Mucosa of stomach (tissue), 1 donor: Measurements from ENCODE around the gene RNASEH1.
"Not testable (repeated sequence)": the region's sequence is repeated elsewhere in the genome, so short reads cannot be mapped to it uniquely, and the experiment has no call there.

Experiments
- H3K27me3 ChIP-seq: one replicate; pipeline ENCODE4 v1.7.0; 2013; ENCODE audit warnings: mild to moderate bottlenecking, low read length; ENCODE audit not compliant: control insufficient read depth, insufficient read depth
- H3K36me3 ChIP-seq: one replicate; pipeline ENCODE4 v1.7.0; 2013; ENCODE audit warnings: low read length; ENCODE audit not compliant: control insufficient read depth, insufficient read depth
- H3K4me1 ChIP-seq: one replicate; pipeline ENCODE4 v1.7.0; 2013; ENCODE audit warnings: mild to moderate bottlenecking, low read length; ENCODE audit not compliant: control insufficient read depth, insufficient read depth
- H3K4me3 ChIP-seq: one replicate; pipeline ENCODE4 v1.7.0; 2013; ENCODE audit warnings: low read length
- H3K9ac ChIP-seq: one replicate; pipeline ENCODE4 v1.7.0; 2013; ENCODE audit warnings: mild to moderate bottlenecking, low read length, moderate library complexity
- H3K9me3 ChIP-seq: one replicate; pipeline ENCODE4 v1.7.0; 2013; ENCODE audit warnings: mild to moderate bottlenecking, low read length, moderate library complexity; ENCODE audit not compliant: control insufficient read depth
- donor health status: Pancreatic carcinoma.

Gene RNASEH1

DNA sequence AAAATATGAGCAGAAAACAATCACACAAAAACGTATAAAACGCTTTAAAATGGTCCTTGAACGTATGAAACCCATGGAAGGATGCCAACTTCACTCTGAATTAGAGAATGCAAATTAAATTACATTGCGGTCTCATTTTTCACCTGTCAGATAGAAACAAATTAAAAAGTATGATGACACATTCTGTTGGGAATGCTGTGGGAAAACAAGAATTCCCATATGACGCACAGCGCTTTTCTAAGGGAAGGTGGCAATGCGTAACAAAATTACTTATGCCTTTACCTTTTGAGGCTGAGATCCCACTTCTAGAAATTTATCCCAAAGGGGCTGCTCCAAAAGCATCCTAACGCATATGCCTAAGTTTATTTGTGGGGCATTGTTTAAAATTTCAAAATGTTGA lies 13.2 kb upstream of the RNASEH1 start:
- H3K36me3 ChIP-seq, result no peaks in the 10 kb centered on the region
- peaks cover under 1% of the 10 kb centered on the region for H3K4me1 ChIP-seq

DNA sequence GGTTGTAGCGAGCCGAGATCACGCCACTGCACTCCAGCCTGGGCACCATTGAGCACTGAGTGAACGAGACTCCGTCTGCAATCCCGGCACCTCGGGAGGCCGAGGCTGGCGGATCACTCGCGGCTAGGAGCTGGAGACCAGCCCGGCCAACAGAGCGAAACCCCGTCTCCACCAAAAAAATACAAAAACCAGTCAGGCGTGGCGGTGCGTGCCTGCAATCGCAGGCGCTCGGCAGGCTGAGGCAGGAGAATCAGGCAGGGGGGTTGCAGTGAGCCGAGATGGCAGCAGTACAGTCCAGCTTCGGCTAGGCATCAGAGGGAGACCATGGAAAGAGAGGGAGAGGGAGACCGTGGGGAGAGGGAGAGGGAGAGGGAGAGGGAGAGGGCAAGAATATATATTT lies 11.5 kb upstream of the RNASEH1 start:
- H3K4me1 ChIP-seq, H3K9ac ChIP-seq, H3K27me3 ChIP-seq, H3K9me3 ChIP-seq, H3K4me3 ChIP-seq, H3K36me3 ChIP-seq: not testable (repeated sequence)

More for the DNA sequence above, 13.2 kb upstream of the RNASEH1 start:
- Histone ChIP-seq H3K27me3 (no peaks in the 10 kb centered on the region), H3K4me3 (no peak overlapping the region), H3K9ac (no peak overlapping the region), H3K9me3 (no peaks in the 10 kb centered on the region)

DNA sequence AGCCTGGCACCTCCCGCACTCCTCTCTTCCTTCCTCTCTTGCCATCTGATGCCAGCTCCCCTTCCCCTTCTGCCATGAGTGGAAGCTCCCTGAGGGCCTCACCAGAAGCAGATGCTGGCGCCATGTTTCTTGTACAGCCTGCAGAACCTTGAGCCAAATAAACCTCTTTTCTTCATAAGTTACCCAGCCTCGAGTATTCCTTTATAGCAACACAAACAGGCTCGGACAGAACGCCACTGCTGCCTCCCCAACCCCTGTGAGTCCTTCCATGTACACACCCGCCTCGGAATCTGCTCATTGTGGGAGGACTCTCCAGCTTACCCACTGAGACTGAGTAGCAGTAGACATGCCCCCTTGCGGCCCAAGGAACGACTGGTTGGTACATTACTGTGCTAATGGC lies 8.7 kb upstream of the RNASEH1 start:
- no peaks in the 10 kb centered on the region for H3K36me3 ChIP-seq
- H3K4me1 ChIP-seq, result no peaks in the 10 kb centered on the region
- H3K27me3 ChIP-seq, result no peaks in the 10 kb centered on the region
- no peak overlapping the region for H3K4me3 ChIP-seq
- no peaks in the 10 kb centered on the region for H3K9me3 ChIP-seq
- H3K9ac ChIP-seq, result no peak overlapping the region

GRCh38 chr2:3565117-3565516 lies 7.0 kb upstream of the RNASEH1 start:
- H3K4me3 ChIP-seq, result no peak overlapping the region
- H3K9ac ChIP-seq, result no peak overlapping the region
- no peaks in the 10 kb centered on the region for H3K27me3 ChIP-seq
- H3K36me3 ChIP-seq, result no peaks in the 10 kb centered on the region
- H3K4me1 ChIP-seq, result no peaks in the 10 kb centered on the region
- no peaks in the 10 kb centered on the region for H3K9me3 ChIP-seq

DNA sequence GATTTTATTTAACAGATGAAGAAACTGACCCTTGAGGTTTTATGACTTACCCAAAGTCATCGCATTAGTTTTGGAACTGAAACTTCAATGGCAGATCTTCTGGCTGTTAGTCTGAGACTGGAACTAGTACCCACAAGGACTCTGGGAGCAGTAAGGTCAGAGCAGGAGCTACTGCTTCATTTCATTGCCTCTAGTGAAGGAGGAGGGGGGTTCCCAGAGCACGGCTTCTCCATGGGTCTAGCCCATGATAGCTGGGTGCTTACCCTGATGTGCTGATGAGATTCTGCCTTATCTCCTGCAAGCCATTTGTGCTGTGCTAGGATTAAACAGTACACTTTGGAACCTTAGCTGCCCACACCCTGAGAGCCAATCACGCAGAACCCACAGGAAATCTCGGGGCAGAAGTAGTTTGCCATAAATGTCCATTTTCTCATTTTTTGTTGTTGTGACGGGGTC lies 5.4 kb upstream of the RNASEH1 start:
- Histone ChIP-seq H3K4me1 (no peaks in the 10 kb centered on the region), H3K4me3 (no peak overlapping the region), H3K27me3 (no peaks in the 10 kb centered on the region), H3K36me3 (no peaks in the 10 kb centered on the region), H3K9me3 (no peaks in the 10 kb centered on the region), H3K9ac (no peak overlapping the region)

DNA sequence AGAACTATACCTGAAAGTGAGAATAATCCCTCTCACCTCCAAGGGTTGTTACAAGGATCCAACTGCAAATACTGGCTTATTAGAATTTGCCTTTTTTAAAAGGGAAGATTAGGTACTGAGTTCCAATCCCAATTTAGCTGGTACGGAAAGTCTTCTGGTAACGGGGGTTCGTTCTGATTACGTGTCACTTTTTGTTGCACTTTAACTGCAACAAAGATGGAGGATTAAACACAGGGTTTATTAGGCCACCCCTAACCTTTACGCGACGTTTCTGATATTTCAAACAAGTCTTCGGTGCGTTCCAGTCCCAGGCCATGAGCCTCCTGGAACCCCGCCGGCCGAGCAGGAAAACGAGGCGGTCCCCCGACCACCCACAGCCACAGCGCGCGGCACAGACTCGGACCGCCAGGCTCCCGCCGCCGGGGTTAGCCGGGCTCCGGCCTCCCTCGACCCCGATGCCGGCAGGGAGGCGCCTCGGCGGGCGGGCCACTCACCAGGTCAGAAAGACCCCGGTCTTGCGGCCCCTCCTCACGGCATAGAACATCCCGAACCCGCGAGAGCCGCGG lies 411 bp downstream of the RNASEH1 start:
- Histone ChIP-seq H3K4me3 (peak overlapping the region; percentile 43), H3K9ac (peak overlapping the region; percentile 86), H3K27me3 (no peaks in the 10 kb centered on the region), H3K9me3 (no peaks in the 10 kb centered on the region), H3K36me3 (peaks cover 6% of the 10 kb centered on the region), H3K4me1 (peaks cover 6% of the 10 kb centered on the region)

DNA sequence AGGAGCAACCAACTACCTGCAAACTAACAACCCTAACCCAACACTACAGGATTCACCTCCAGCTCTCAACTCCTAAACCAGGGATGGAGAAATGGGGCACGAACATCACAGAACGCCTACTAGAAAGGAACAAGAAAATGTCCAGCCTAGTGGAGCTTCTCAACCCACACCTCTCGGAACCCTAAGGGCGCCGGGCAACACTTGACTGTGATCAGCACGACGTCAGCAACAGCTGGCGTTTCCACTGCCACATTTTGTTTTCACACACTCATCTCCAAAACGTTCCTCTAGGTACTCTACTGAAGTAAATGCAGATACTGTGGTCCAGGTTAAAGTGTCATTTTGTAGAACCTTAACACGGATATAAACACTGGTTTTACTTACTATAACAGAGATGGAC lies 4.2 kb downstream of the RNASEH1 start:
- no peak overlapping the region for H3K4me3 ChIP-seq
- no peaks in the 10 kb centered on the region for H3K27me3 ChIP-seq
- H3K9me3 ChIP-seq, result no peaks in the 10 kb centered on the region
- H3K36me3 ChIP-seq, result peaks cover 11% of the 10 kb centered on the region
- H3K4me1 ChIP-seq, result peaks cover 6% of the 10 kb centered on the region
- no peak overlapping the region for H3K9ac ChIP-seq

GRCh38 chr2:3547915-3548314 lies 10.2 kb downstream of the RNASEH1 start:
- H3K9ac ChIP-seq, result no peak overlapping the region
- H3K9me3 ChIP-seq, result no peaks in the 10 kb centered on the region
- no peaks in the 10 kb centered on the region for H3K27me3 ChIP-seq
- no peak overlapping the region for H3K4me3 ChIP-seq
- H3K36me3 ChIP-seq, result peaks cover 10% of the 10 kb centered on the region
- H3K4me1 ChIP-seq, result no peaks in the 10 kb centered on the region

- H3K36me3 ChIP-seq, result peaks cover 10% of the 10 kb centered on the region
- H3K4me3 ChIP-seq, result no peak overlapping the region
- H3K27me3 ChIP-seq, result no peaks in the 10 kb centered on the region
- H3K9ac ChIP-seq, result no peak overlapping the region
- no peaks in the 10 kb centered on the region for H3K4me1 ChIP-seq
- H3K9me3 ChIP-seq, result no peaks in the 10 kb centered on the region
Observed at GRCh38 chr2:3545788-3546478, 12.2 kb downstream of the RNASEH1 start.

DNA sequence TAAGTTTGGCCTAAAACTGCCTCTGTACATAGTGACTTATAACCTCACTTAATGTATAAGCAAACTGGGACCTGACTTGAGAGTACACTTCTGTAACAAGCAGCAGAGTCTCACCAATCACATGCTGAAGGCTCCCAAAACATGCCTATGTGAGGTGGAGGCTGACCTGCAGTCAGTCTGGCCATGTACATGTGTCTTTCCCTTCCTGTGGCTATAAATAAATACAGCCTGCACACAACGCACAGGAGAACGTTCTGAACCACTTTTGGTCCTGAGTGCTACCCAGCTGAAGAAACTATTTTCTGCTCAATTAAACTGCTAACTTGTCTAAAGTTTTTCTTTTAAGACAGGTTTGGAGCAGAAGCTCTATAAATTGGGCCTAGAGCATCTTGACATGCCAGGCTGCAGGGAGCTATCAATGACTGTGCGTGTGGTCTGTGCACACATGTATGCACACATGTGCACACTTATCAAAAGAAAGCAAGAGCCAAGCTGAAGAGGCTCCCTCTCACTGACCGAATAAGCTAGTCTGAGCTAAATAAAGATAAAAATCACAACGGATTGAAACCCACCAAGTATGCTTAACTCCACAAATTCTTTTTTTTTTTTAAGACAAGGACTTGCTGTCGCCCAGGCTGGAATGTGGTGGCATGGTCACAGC lies 15.0 kb downstream of the RNASEH1 start:
- no peak overlapping the region for H3K4me3 ChIP-seq
- H3K9ac ChIP-seq, result no peak overlapping the region
- H3K4me1 ChIP-seq, result no peaks in the 10 kb centered on the region
- no peaks in the 10 kb centered on the region for H3K27me3 ChIP-seq
- H3K9me3 ChIP-seq, result no peaks in the 10 kb centered on the region
- H3K36me3 ChIP-seq, result peaks cover 3% of the 10 kb centered on the region

GRCh38 chr2:3542107-3542506 lies 16.0 kb downstream of the RNASEH1 start:
- H3K9me3 ChIP-seq, result no peaks in the 10 kb centered on the region
- H3K9ac ChIP-seq, result no peak overlapping the region
- peaks cover 2% of the 10 kb centered on the region for H3K4me1 ChIP-seq
- no peaks in the 10 kb centered on the region for H3K36me3 ChIP-seq
- H3K27me3 ChIP-seq, result no peaks in the 10 kb centered on the region
- no peak overlapping the region for H3K4me3 ChIP-seq

GRCh38 chr2:3539836-3540235 lies 18.3 kb downstream of the RNASEH1 start:
- Histone ChIP-seq H3K9ac (no peak overlapping the region), H3K4me3 (no peak overlapping the region), H3K4me1 (peaks cover 19% of the 10 kb centered on the region), H3K27me3 (no peaks in the 10 kb centered on the region), H3K9me3 (no peaks in the 10 kb centered on the region), H3K36me3 (no peaks in the 10 kb centered on the region)
